CD4-positive, alpha-beta memory T cell (primary cell): ENCODE data around the gene SIT1. TPM values are rescaled to one million over a fixed set of nuclear protein-coding genes. Genes with fewer than 3 reads are reported as not detected.
"Not testable (repeated sequence)": the region's sequence is repeated elsewhere in the genome, so short reads cannot be mapped to it uniquely, and the experiment has no call there.

Experiments
- CTCF ChIA-PET: fragments of 350-600 bp; sonication (Branson Sonifier 250); formaldehyde crosslinking; loops from one replicate; lab custom pipeline; 2021; ENCODE audit warnings: inconsistent platforms; ENCODE audit not compliant: partially characterized antibody; lab: Charles Lee
- POLR2A ChIA-PET: fragments of 350-600 bp; sonication (Branson Sonifier 250); formaldehyde crosslinking; loops from one replicate; lab custom pipeline; 2021; ENCODE audit not compliant: partially characterized antibody; lab: Charles Lee
- DNase-seq, 5 donors: peaks; one replicate each; pipeline versions ENCODE4 v3.0.0 to v3.0.0-alpha.2; 2020 to 2022; ENCODE audit warnings: mixed read lengths in 1 of 5
- H3K27ac ChIP-seq: one replicate; pipeline ENCODE4 v1.7.0; 2013; ENCODE audit warnings: low read depth, low read length
- H3K27me3 ChIP-seq: 2 replicates; pipeline ENCODE4 v1.7.0; 2013; ENCODE audit warnings: mild to moderate bottlenecking, low read length, moderate library complexity; ENCODE audit not compliant: insufficient read depth
- H3K36me3 ChIP-seq: 2 replicates; pipeline ENCODE4 v1.7.0; 2013; ENCODE audit warnings: mild to moderate bottlenecking, low read length, moderate library complexity; ENCODE audit not compliant: insufficient read depth
- H3K4me1 ChIP-seq: 2 replicates; pipeline ENCODE4 v1.7.0; 2013; ENCODE audit warnings: mild to moderate bottlenecking, low read length, moderate library complexity; ENCODE audit not compliant: insufficient read depth
- H3K4me3 ChIP-seq, 2 donors: one replicate each; pipeline ENCODE4 v1.7.0; 2013; ENCODE audit warnings: low read length in 2 of 2, mild to moderate bottlenecking in 1 of 2
- H3K9me3 ChIP-seq, 2 donors: one replicate each; pipeline ENCODE4 v1.7.0; 2013; ENCODE audit warnings: low read length in 2 of 2, control low read depth in 1 of 2; ENCODE audit not compliant: control insufficient read depth in 1 of 2
- H3K27ac Mint-ChIP-seq, 7 donors: one replicate each; pipeline ENCODE4 v1.8.0; 2020 to 2021; ENCODE audit warnings: mixed read lengths in 7 of 7, mild to moderate bottlenecking in 6 of 7, inconsistent platforms in 3 of 7, moderate library complexity in 3 of 7
- H3K27me3 Mint-ChIP-seq, 2 donors: one replicate each; pipeline ENCODE4 v1.8.0; 2020 to 2021; ENCODE audit warnings: mixed read lengths in 2 of 2
- H3K36me3 Mint-ChIP-seq, 2 donors: one replicate each; pipeline ENCODE4 v1.8.0; 2020 to 2021; ENCODE audit warnings: mixed read lengths in 2 of 2, inconsistent platforms in 1 of 2, mild to moderate bottlenecking in 1 of 2
- H3K4me1 Mint-ChIP-seq, 4 donors: one replicate each; pipeline ENCODE4 v1.8.0; 2020 to 2021; ENCODE audit warnings: mixed read lengths in 4 of 4, mild to moderate bottlenecking in 1 of 4
- H3K4me3 Mint-ChIP-seq, 8 donors: one replicate each; pipeline ENCODE4 v1.8.0; 2020 to 2021; ENCODE audit warnings: mixed read lengths in 8 of 8, mild to moderate bottlenecking in 7 of 8, moderate library complexity in 6 of 8, inconsistent platforms in 3 of 8
- H3K9me3 Mint-ChIP-seq, 8 donors: one replicate each; pipeline ENCODE4 v1.8.0; 2020 to 2021; ENCODE audit warnings: mixed read lengths in 8 of 8, mild to moderate bottlenecking in 5 of 8, inconsistent platforms in 3 of 8, moderate library complexity in 1 of 8
- intact Hi-C: fragments of 100-400 bp; cut with micrococcal nuclease; formaldehyde crosslinking; loops from one replicate; pipeline ENCODE4 v1.15.1; 2023
- polyA plus RNA-seq, 2 donors: library from polyadenylated mRNA; unstranded; fragments of 300-500 nt; fragmentation: Illumina TruSeq; gene quantifications; one replicate each; pipeline ENCODE4 v1.2.3, GENCODE V29; 2021
- total RNA-seq, 2 experiments: library from RNA; stranded (reverse); gene quantifications; one replicate each; pipeline ENCODE4 v1.2.3, GENCODE V29; 2021

Gene SIT1
- total and polyA plus RNA-seq, 4 experiments from 2014 or later = 68.7 to 231 (median 117) TPM

DNA sequence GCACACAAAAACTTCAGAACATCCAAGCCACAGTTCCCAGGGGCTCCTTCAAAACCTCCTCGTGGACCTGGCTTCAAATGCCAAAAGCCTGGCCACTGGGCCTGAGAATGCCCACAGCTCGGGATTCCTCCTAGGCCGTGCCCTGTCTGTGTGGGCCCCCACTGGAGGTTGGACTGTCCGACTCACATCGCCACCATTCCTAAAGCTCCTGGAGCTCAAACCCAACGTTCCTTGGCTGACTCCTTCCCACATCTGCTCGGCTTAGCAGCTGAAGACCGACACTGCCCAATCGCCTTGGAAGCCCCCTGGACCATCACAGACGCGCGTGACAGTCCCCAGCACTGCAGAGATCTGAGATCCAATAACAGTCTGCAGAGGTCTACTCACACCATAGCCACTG, 7.7 kb downstream of the SIT1 start:
- CTCF ChIA-PET = interaction anchor here (10.7 kb wide), 1 partner anchor 20 kb away, joined by 260 read pairs; the partner anchor contains the start of genes ARHGEF39, CCDC107 and RMRP
- intact Hi-C loops = no loop called here
- H3K36me3 ChIP-seq = no peaks in the 10 kb centered on the region
- H3K4me3 Mint-ChIP-seq = no peak overlapping the region
- peak overlapping the region in 3 of 7 donors; percentile 16 to 77 (median 29) for H3K27ac Mint-ChIP-seq
- H3K4me1 Mint-ChIP-seq = peaks cover 23 to 76% (median 44%) of the 10 kb centered on the region in 4 donors
- no peak for DNase-seq
- H3K4me1 ChIP-seq = peaks cover 45% of the 10 kb centered on the region
- no peaks in the 10 kb centered on the region for H3K9me3 Mint-ChIP-seq
- POLR2A ChIA-PET = interaction anchor here (10.6 to 10.7 kb wide), 2 partner anchors 18 to 25 kb away, joined by 148 to 420 read pairs; partner anchors contain the start of genes ARHGEF39, CCDC107, CD72 and RMRP
- no peaks in the 10 kb centered on the region for H3K9me3 ChIP-seq
- no peak overlapping the region for H3K27ac ChIP-seq
- no peak overlapping the region for H3K4me3 ChIP-seq
- H3K27me3 ChIP-seq = no peaks in the 10 kb centered on the region
- peaks cover 15 to 18% of the 10 kb centered on the region in 2 donors for H3K36me3 Mint-ChIP-seq
- no peaks in the 10 kb centered on the region for H3K27me3 Mint-ChIP-seq

DNA sequence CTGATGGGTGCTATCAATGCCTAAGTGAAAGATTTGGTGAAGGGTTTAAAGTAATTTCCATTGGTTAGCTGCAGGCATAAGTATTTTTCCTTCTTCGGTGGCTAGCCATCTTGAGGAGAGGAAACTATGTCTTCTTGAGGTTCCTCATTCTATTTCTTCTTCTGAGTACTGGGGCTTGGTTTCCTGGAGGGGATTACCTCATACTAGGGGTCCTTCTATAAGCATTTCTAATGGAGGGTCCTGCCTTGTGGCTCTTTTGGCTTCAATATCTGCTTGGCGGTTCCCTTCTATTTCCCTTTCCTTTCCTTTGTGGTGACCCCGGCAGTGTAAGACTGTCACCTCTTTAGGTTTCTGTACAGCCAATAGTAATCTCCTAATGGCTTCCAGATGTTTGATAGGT, 9.3 kb downstream of the SIT1 start:
- H3K4me3 ChIP-seq, H3K27me3 Mint-ChIP-seq, H3K9me3 ChIP-seq, H3K36me3 ChIP-seq, intact Hi-C loops, H3K4me3 Mint-ChIP-seq, H3K27me3 ChIP-seq, H3K9me3 Mint-ChIP-seq, DNase-seq, H3K27ac ChIP-seq: not testable (repeated sequence)
- ChIA-PET CTCF (interaction anchor here (1.6 to 2.3 kb wide), 2 partner anchors 30 to 35 kb away, joined by 3 to 7 read pairs; no protein-coding TSS in a partner anchor), POLR2A (interaction anchor here (2.5 to 10.7 kb wide), 2 partner anchors 9 to 23 kb away, joined by 6 to 148 read pairs; partner anchors contain the start of genes CD72 and SIT1)
- H3K36me3 Mint-ChIP-seq = peaks cover 11 to 15% of the 10 kb centered on the region in 2 donors
- peaks cover 43% of the 10 kb centered on the region for H3K4me1 ChIP-seq
- H3K4me1 Mint-ChIP-seq = peaks cover 22 to 76% (median 47%) of the 10 kb centered on the region in 4 donors
- H3K27ac Mint-ChIP-seq = peak overlapping the region in 2 of 7 donors; percentile 29 to 42

DNA sequence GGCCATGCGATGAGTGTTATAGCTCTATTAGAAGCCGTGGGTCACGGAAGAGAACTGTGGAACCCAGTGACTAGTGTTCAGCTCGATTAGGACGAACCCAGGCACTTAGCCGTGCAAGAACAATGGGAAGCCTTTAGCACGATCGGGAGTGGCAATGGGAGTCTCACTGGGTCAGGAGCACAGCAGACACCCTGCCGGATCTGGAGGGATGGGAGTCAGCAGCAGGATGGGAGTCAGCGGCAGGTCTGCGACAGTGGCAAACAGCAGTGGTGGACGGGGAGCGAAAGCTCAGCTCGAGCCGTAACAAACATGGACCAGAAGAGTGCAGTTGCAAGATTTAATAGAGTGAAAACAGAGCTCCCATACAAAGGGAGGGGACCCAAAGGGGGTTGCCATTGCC, 10.3 kb downstream of the SIT1 start:
- H3K27ac ChIP-seq, H3K36me3 ChIP-seq, H3K27me3 Mint-ChIP-seq, H3K4me3 ChIP-seq, DNase-seq, H3K9me3 ChIP-seq, intact Hi-C loops, H3K27me3 ChIP-seq, H3K9me3 Mint-ChIP-seq: not testable (repeated sequence)
- POLR2A ChIA-PET = interaction anchor here (2.5 kb wide), 1 partner anchor 10 kb away, joined by 6 read pairs; the partner anchor contains the start of gene SIT1
- H3K4me1 Mint-ChIP-seq = peaks cover 23 to 76% (median 47%) of the 10 kb centered on the region in 4 donors
- H3K36me3 Mint-ChIP-seq = peaks cover 7 to 15% of the 10 kb centered on the region in 2 donors
- CTCF ChIA-PET = interaction anchor here (1.0 to 3.5 kb wide), 6 partner anchors 18 to 56 kb away, joined by 3 to 11 read pairs (median 4); partner anchors contain the start of genes ARHGEF39, CCDC107 and RMRP
- H3K27ac Mint-ChIP-seq = peak overlapping the region in 2 of 7 donors; percentile 18 to 35
- H3K4me3 Mint-ChIP-seq = peak overlapping the region in 2 of 8 donors; percentile 20 to 57
- peaks cover 44% of the 10 kb centered on the region for H3K4me1 ChIP-seq

DNA sequence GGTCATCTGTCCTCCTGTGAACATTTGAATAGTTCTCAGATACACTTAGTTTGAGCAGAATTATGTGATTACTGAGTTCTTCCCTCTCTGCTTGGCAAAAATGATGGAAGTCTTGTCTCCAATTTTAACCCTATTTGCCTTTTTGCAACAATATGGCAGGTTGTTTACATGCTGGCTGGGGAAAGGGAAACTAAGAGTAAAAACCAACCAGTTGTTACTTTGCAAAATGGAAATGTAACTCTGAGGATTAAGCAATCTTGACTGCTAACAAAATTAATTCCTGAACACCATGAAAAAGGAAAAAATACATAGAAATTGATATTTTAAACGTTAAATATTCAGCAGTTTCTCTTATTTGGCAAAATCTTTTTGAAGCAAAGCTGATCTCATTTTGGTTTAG, 11.1 kb downstream of the SIT1 start:
- Mint-ChIP-seq H3K27ac (peak overlapping the region in 5 of 7 donors; percentile 53 to 85 (median 75)), H3K4me1 (peaks cover 25 to 77% (median 48%) of the 10 kb centered on the region in 4 donors), H3K9me3 (no peaks in the 10 kb centered on the region), H3K27me3 (no peaks in the 10 kb centered on the region), H3K4me3 (peak overlapping the region in 4 of 8 donors; percentile 6 to 72 (median 30)), H3K36me3 (peaks cover 7 to 15% of the 10 kb centered on the region in 2 donors)
- DNase-seq = no peak
- H3K4me1 ChIP-seq = peaks cover 36% of the 10 kb centered on the region
- intact Hi-C loops = no loop called here
- H3K36me3 ChIP-seq = no peaks in the 10 kb centered on the region
- H3K4me3 ChIP-seq = no peak overlapping the region
- CTCF ChIA-PET = interaction anchor here (1.0 to 3.5 kb wide), 6 partner anchors 19 to 56 kb away, joined by 3 to 11 read pairs (median 4); partner anchors contain the start of genes ARHGEF39, CCDC107 and RMRP
- no peaks in the 10 kb centered on the region for H3K9me3 ChIP-seq
- POLR2A ChIA-PET = interaction anchor here (0.7 to 2.5 kb wide), 3 partner anchors 11 to 93 kb away, joined by 3 to 6 read pairs (median 5); partner anchors contain the start of genes CREB3, SIT1 and TLN1
- no peak overlapping the region for H3K27ac ChIP-seq
- no peaks in the 10 kb centered on the region for H3K27me3 ChIP-seq

DNA sequence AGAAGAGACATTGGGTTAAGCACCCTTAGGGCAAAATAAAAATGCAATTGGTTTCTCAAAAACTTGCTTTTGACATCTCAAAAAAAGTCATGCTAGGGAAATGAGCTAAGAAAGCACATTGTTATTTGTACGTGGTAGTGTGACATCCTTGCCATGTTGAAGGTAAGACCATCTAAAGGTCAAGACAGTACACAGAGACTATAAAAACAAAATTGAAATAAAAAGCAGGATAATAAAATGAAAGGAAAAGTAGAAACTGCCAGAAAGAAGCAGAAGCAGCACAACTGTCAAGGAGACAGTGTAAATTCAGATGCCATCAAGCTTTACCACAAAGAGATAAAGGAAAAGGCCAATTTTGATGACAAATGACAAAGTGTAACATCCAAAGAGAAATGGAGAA, 11.5 kb downstream of the SIT1 start:
- DNase-seq = peak in 1 of 5 donors; percentile 24
- not testable (repeated sequence) for H3K27me3 Mint-ChIP-seq

DNA sequence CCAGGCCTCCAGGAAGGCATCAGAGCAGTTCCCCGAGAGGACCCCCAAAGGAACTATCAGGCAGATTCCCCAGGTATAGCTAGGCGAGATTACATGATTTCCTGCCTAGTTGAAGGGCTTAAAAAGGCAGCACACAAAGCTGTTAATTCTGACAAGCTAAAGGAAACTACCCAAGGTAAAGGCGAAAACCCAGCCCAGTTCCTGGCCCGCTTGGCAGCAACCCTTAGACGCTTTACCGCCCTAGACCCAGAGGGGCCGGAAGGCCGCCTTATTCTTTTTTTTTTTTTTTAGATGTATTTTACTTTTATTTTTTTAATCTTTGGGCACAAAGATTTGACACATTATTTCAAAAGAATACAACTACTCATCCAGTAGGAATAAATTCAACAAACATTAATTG, 12.0 kb downstream of the SIT1 start:
- intact Hi-C loops, H3K27me3 ChIP-seq, H3K9me3 ChIP-seq, H3K36me3 ChIP-seq, H3K27ac ChIP-seq, H3K27me3 Mint-ChIP-seq, H3K9me3 Mint-ChIP-seq, H3K4me3 ChIP-seq: not testable (repeated sequence)
- POLR2A ChIA-PET = interaction anchor here (0.7 to 2.5 kb wide), 3 partner anchors 12 to 94 kb away, joined by 3 to 6 read pairs (median 5); partner anchors contain the start of genes CREB3, SIT1 and TLN1
- Mint-ChIP-seq H3K4me1 (peaks cover 22 to 74% (median 47%) of the 10 kb centered on the region in 4 donors), H3K4me3 (peak overlapping the region in 6 of 8 donors; percentile 46 to 76 (median 53)), H3K36me3 (peaks cover 5 to 15% of the 10 kb centered on the region in 2 donors), H3K27ac (peak overlapping the region in 6 of 7 donors; percentile 48 to 85 (median 64))
- CTCF ChIA-PET = interaction anchor here (0.7 to 3.5 kb wide), 5 partner anchors 8 to 58 kb away, joined by 3 to 11 read pairs (median 5); partner anchors contain the start of genes CCDC107 and RMRP
- DNase-seq = peak; percentile 41 to 49 (median 46)
- H3K4me1 ChIP-seq = peaks cover 32% of the 10 kb centered on the region

More for the DNA sequence above, 11.5 kb downstream of the SIT1 start:
- H3K27ac Mint-ChIP-seq = peak overlapping the region in 6 of 7 donors; percentile 15 to 85 (median 72)
- H3K27ac ChIP-seq, H3K27me3 ChIP-seq, H3K4me3 ChIP-seq, H3K9me3 Mint-ChIP-seq, intact Hi-C loops, H3K9me3 ChIP-seq, H3K36me3 ChIP-seq: not testable (repeated sequence)
- POLR2A ChIA-PET = interaction anchor here (0.7 to 2.5 kb wide), 3 partner anchors 11 to 93 kb away, joined by 3 to 6 read pairs (median 5); partner anchors contain the start of genes CREB3, SIT1 and TLN1
- H3K4me1 Mint-ChIP-seq = peaks cover 22 to 75% (median 47%) of the 10 kb centered on the region in 4 donors
- peak overlapping the region in 5 of 8 donors; percentile 28 to 72 (median 35) for H3K4me3 Mint-ChIP-seq
- H3K4me1 ChIP-seq = peaks cover 32% of the 10 kb centered on the region
- H3K36me3 Mint-ChIP-seq = peaks cover 5 to 15% of the 10 kb centered on the region in 2 donors
- CTCF ChIA-PET = interaction anchor here (0.7 to 3.5 kb wide), 4 partner anchors 19 to 58 kb away, joined by 3 to 11 read pairs (median 4); partner anchors contain the start of genes CCDC107 and RMRP
